HUES6 (cell line): ENCODE measurements around the gene SAMD14.
A peak's percentile ranks its signal among the peaks of the same experiment; 100 is the strongest.

Source experiments
- H3K27ac ChIP-seq: 2 replicates; pipeline ENCODE4 v1.7.0; 2013; ENCODE audit warnings: low read depth, mild to moderate bottlenecking, low read length, inconsistent platforms
- H3K27me3 ChIP-seq: 2 replicates; pipeline ENCODE4 v1.6.1; 2013; ENCODE audit warnings: low read length; ENCODE audit not compliant: control insufficient read depth, insufficient read depth
- H3K36me3 ChIP-seq: 2 replicates; pipeline ENCODE4 v1.6.1; 2013; ENCODE audit warnings: low read length; ENCODE audit not compliant: control insufficient read depth, insufficient read depth
- H3K4me1 ChIP-seq: 2 replicates; pipeline ENCODE4 v1.6.1; 2013; ENCODE audit warnings: low read length; ENCODE audit not compliant: control insufficient read depth, insufficient read depth
- H3K4me3 ChIP-seq: 2 replicates; pipeline ENCODE4 v1.5.1; 2013; ENCODE audit warnings: low read depth, low read length
- H3K9ac ChIP-seq: one replicate; pipeline ENCODE4 v1.6.1; 2013; ENCODE audit warnings: mild to moderate bottlenecking, low read length
- H3K9me3 ChIP-seq: 2 replicates; pipeline ENCODE4 v1.6.1; 2013; ENCODE audit warnings: low read depth, low read length; ENCODE audit not compliant: control insufficient read depth, insufficient read depth

Gene SAMD14

GRCh38 chr17:50107790-50108414, 22.1 kb downstream of the SAMD14 start:
- H3K36me3 ChIP-seq: peaks cover 5% of the 10 kb centered on the region; the same call in 1 of the 2 replicates

GRCh38 chr17:50106393-50107131, 23.4 kb downstream of the SAMD14 start:
- Histone ChIP-seq H3K9me3 (no peaks in the 10 kb centered on the region), H3K36me3 (peaks cover 5% of the 10 kb centered on the region; the same call in 1 of the 2 replicates), H3K4me3 (no peak overlapping the region), H3K27me3 (no peaks in the 10 kb centered on the region), H3K27ac (no peak overlapping the region), H3K9ac (no peak overlapping the region), H3K4me1 (peaks cover 12% of the 10 kb centered on the region)

More at GRCh38 chr17:50107790-50108414, 22.1 kb downstream of the SAMD14 start:
- Histone ChIP-seq H3K9ac (no peak overlapping the region), H3K27me3 (no peaks in the 10 kb centered on the region), H3K27ac (no peak overlapping the region), H3K9me3 (no peaks in the 10 kb centered on the region), H3K4me1 (peaks cover 17% of the 10 kb centered on the region), H3K4me3 (no peak overlapping the region)

GRCh38 chr17:50105811-50106210, 24.1 kb downstream of the SAMD14 start:
- H3K27me3 ChIP-seq: no peaks in the 10 kb centered on the region
- H3K9me3 ChIP-seq: no peaks in the 10 kb centered on the region
- H3K36me3 ChIP-seq: peaks cover 5% of the 10 kb centered on the region; the same call in 1 of the 2 replicates
- H3K4me3 ChIP-seq: no peak overlapping the region
- H3K4me1 ChIP-seq: peaks cover 14% of the 10 kb centered on the region
- H3K27ac ChIP-seq: no peak overlapping the region
- no peak overlapping the region for H3K9ac ChIP-seq

- Histone ChIP-seq H3K36me3 (peaks cover 5% of the 10 kb centered on the region; the same call in 1 of the 2 replicates), H3K27ac (no peak overlapping the region), H3K27me3 (no peaks in the 10 kb centered on the region), H3K4me1 (peaks cover 21% of the 10 kb centered on the region), H3K9me3 (no peaks in the 10 kb centered on the region), H3K4me3 (no peak overlapping the region), H3K9ac (no peak overlapping the region)
Measured at GRCh38 chr17:50103941-50104340, 26.0 kb downstream of the SAMD14 start.

- no peaks in the 10 kb centered on the region for H3K27me3 ChIP-seq
- no peaks in the 10 kb centered on the region for H3K9me3 ChIP-seq
- peaks cover 10% of the 10 kb centered on the region; the same call in 1 of the 2 replicates for H3K36me3 ChIP-seq
- H3K27ac ChIP-seq: no peak overlapping the region
- H3K4me1 ChIP-seq: peaks cover 21% of the 10 kb centered on the region
- no peak overlapping the region for H3K4me3 ChIP-seq
- no peak overlapping the region for H3K9ac ChIP-seq
Measured at GRCh38 chr17:50103252-50103651, 26.7 kb downstream of the SAMD14 start.

GRCh38 chr17:50102164-50102991, 27.6 kb downstream of the SAMD14 start:
- Histone ChIP-seq H3K4me1 (peaks cover 21% of the 10 kb centered on the region), H3K36me3 (peaks cover 10% of the 10 kb centered on the region; the same call in 1 of the 2 replicates), H3K9ac (no peak overlapping the region), H3K27ac (no peak overlapping the region), H3K27me3 (no peaks in the 10 kb centered on the region), H3K4me3 (no peak overlapping the region), H3K9me3 (no peaks in the 10 kb centered on the region)

- no peak overlapping the region for H3K27ac ChIP-seq
- peaks cover 21% of the 10 kb centered on the region for H3K4me1 ChIP-seq
- H3K4me3 ChIP-seq: peak overlapping the region; percentile 17; the same call in 1 of the 2 replicates
- H3K9me3 ChIP-seq: no peaks in the 10 kb centered on the region
- no peak overlapping the region for H3K9ac ChIP-seq
- no peaks in the 10 kb centered on the region for H3K27me3 ChIP-seq
- peaks cover 6% of the 10 kb centered on the region; the same call in 1 of the 2 replicates for H3K36me3 ChIP-seq
Measured at GRCh38 chr17:50101346-50102163, 28.4 kb downstream of the SAMD14 start.

- Histone ChIP-seq H3K27ac (no peak overlapping the region), H3K36me3 (0 out of 2 replicates have a peak, but pooled peaks cover 5% of the 10 kb centered on the region), H3K9ac (no peak overlapping the region), H3K27me3 (no peaks in the 10 kb centered on the region), H3K4me1 (peaks cover 25% of the 10 kb centered on the region), H3K9me3 (no peaks in the 10 kb centered on the region), H3K4me3 (peak overlapping the region; percentile 17; the same call in 1 of the 2 replicates)
Measured at GRCh38 chr17:50100921-50101345, 29.0 kb downstream of the SAMD14 start.

GRCh38 chr17:50100480-50100883, 29.5 kb downstream of the SAMD14 start:
- Histone ChIP-seq H3K27ac (no peak overlapping the region), H3K27me3 (no peaks in the 10 kb centered on the region), H3K36me3 (0 out of 2 replicates have a peak, but pooled peaks cover 5% of the 10 kb centered on the region), H3K4me3 (no peak overlapping the region), H3K4me1 (peaks cover 28% of the 10 kb centered on the region), H3K9ac (no peak overlapping the region), H3K9me3 (no peaks in the 10 kb centered on the region)

GRCh38 chr17:50099003-50099402, 31.0 kb downstream of the SAMD14 start:
- 0 out of 2 replicates have a peak, but pooled peaks cover 5% of the 10 kb centered on the region for H3K36me3 ChIP-seq
- no peak overlapping the region for H3K9ac ChIP-seq
- no peak overlapping the region for H3K4me3 ChIP-seq
- no peaks in the 10 kb centered on the region for H3K27me3 ChIP-seq
- no peaks in the 10 kb centered on the region for H3K9me3 ChIP-seq
- H3K27ac ChIP-seq: no peak overlapping the region
- H3K4me1 ChIP-seq: peaks cover 28% of the 10 kb centered on the region
